Measurements from ENCODE around the gene ATP13A4. TPM values are rescaled to one million over a fixed set of nuclear protein-coding genes. Genes with fewer than 3 reads are reported as not detected.
"Not testable (repeated sequence)": the region's sequence is repeated elsewhere in the genome, so short reads cannot be mapped to it uniquely, and the experiment has no call there.

ATP13A4 gene
- total and polyA plus RNA-seq, 2 experiments from 2014 or later: 5.2 to 14.2 TPM

- TF ChIP-seq EZH2phosphoT487 (IDR thresholded peaks at IDR 0.05; ENCODE audit: low read depth, severe bottlenecking, unreplicated experiment) (no peak), EZH2 (IDR thresholded peaks at IDR 0.05; ENCODE audit: borderline replicate concordance) (no peak)
- TF ChIP-seq, protein P1, sequence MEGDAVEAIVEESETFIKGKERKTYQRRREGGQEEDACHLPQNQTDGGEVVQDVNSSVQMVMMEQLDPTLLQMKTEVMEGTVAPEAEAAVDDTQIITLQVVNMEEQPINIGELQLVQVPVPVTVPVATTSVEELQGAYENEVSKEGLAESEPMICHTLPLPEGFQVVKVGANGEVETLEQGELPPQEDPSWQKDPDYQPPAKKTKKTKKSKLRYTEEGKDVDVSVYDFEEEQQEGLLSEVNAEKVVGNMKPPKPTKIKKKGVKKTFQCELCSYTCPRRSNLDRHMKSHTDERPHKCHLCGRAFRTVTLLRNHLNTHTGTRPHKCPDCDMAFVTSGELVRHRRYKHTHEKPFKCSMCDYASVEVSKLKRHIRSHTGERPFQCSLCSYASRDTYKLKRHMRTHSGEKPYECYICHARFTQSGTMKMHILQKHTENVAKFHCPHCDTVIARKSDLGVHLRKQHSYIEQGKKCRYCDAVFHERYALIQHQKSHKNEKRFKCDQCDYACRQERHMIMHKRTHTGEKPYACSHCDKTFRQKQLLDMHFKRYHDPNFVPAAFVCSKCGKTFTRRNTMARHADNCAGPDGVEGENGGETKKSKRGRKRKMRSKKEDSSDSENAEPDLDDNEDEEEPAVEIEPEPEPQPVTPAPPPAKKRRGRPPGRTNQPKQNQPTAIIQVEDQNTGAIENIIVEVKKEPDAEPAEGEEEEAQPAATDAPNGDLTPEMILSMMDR (IDR thresholded peaks at IDR 0.05; ENCODE audit: poor library complexity): no peak
- Histone ChIP-seq H3K79me2 (no peaks in the 10 kb centered on the region), H2AFZ (no peak overlapping the region), H4K20me1 (ENCODE audit: insufficient read depth, poor library complexity, severe bottlenecking) (no peaks in the 10 kb centered on the region), H3K4me1 (ENCODE audit: insufficient read depth) (no peaks in the 10 kb centered on the region), H3K27me3 (no peaks in the 10 kb centered on the region), H3K9me3 (ENCODE audit: low read depth) (no peaks in the 10 kb centered on the region), H3K4me3 (no peak overlapping the region), H3K9me2 (replicated peaks; ENCODE audit: insufficient read depth) (no peaks in the 10 kb centered on the region), H3K27ac (no peak overlapping the region), H3K4me2 (no peak overlapping the region), H3K36me3 (replicated peaks; ENCODE audit: insufficient read depth, low read depth) (no peaks in the 10 kb centered on the region)
- no peak for DNase-seq (ENCODE audit: low spot score)
- 77% methylated on average over 1 of the region's 1 CpG for WGBS (ENCODE audit: low lambda C conversion rate, missing lambda C conversion rate)
Measured at GRCh38 chr3:193544289-193544688, 10.4 kb downstream of the ATP13A4 start.

DNA sequence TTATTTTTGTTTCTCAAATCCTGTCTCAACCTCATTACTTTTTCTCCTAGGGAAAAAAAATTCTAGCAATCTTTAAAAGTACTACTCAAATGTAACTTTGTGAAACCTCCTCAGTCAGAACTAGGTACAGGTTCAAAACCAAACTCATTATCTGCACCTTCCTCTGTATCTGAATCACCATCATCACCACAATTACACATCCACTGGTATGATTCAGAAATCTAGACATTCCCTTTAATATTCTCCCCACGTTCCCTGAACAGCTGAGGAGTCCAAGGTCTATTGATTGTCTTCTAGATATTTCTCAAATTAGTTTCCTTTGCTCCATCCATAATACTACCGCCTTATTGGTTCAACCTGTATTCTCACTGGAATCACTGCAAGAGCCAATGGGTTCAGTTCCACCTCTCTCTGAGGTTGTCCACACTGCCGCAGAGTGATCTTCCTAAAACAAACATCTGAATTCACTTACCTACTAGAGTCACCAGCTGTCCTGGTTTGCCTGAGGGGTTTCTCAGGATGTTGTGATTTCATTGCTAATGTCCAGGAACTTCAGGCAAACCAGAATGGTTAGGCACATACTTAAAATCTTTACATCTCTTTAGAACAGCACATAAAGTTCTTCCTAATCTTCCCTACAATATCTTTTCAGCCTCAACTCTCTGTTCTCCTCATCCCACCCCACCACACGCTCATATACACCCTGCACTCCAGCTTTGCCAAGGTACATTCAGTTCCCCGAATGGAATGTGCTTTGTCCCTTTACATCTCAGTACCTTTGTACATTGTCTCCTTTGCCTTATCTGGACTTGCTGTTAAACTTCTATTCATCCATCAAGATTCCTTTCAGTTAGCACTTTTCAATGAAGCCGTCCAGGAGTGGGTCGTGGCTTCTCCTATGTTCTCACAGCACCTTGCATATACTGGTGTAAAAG is 24.2 kb downstream of the ATP13A4 start:
- no peaks in the 10 kb centered on the region for H4K20me1 ChIP-seq (ENCODE audit: insufficient read depth, poor library complexity, severe bottlenecking)
- no peaks in the 10 kb centered on the region for H3K9me3 ChIP-seq (ENCODE audit: low read depth)
- no peaks in the 10 kb centered on the region for H3K27me3 ChIP-seq
- no peak overlapping the region for H3K4me2 ChIP-seq
- TF ChIP-seq EZH2phosphoT487 (IDR thresholded peaks at IDR 0.05; ENCODE audit: low read depth, severe bottlenecking, unreplicated experiment): no peak
- no peak overlapping the region for H2AFZ ChIP-seq
- no peaks in the 10 kb centered on the region for H3K9me2 ChIP-seq (replicated peaks; ENCODE audit: insufficient read depth)
- H3K4me3 ChIP-seq: no peak overlapping the region
- H3K79me2 ChIP-seq: no peaks in the 10 kb centered on the region
- 73% methylated on average over 7 of the region's 7 CpGs for WGBS (ENCODE audit: low lambda C conversion rate, missing lambda C conversion rate)
- peak overlapping the region; percentile 39 for H3K27ac ChIP-seq
- DNase-seq (ENCODE audit: low spot score): peak; percentile 17
- H3K4me1 ChIP-seq (ENCODE audit: insufficient read depth): no peaks in the 10 kb centered on the region
- H3K36me3 ChIP-seq (replicated peaks; ENCODE audit: insufficient read depth, low read depth): no peaks in the 10 kb centered on the region

GRCh38 chr3:193526085-193526484 is 28.6 kb downstream of the ATP13A4 start:
- not testable (repeated sequence) for H3K9me3 ChIP-seq (ENCODE audit: low read depth); H3K79me2 ChIP-seq; DNase-seq (ENCODE audit: low spot score); H3K4me2 ChIP-seq; H3K4me3 ChIP-seq; H3K9me2 ChIP-seq (replicated peaks; ENCODE audit: insufficient read depth); H3K4me1 ChIP-seq (ENCODE audit: insufficient read depth); H4K20me1 ChIP-seq (ENCODE audit: insufficient read depth, poor library complexity, severe bottlenecking); H3K27me3 ChIP-seq; H3K27ac ChIP-seq; H3K36me3 ChIP-seq (replicated peaks; ENCODE audit: insufficient read depth, low read depth); H2AFZ ChIP-seq
- 82% methylated on average over 2 of the region's 2 CpGs for WGBS (ENCODE audit: low lambda C conversion rate, missing lambda C conversion rate)

GRCh38 chr3:193522473-193522872 is 32.2 kb downstream of the ATP13A4 start:
- 69% methylated on average over 4 of the region's 4 CpGs for WGBS (ENCODE audit: low lambda C conversion rate, missing lambda C conversion rate)
- H3K9me3 ChIP-seq (ENCODE audit: low read depth): no peaks in the 10 kb centered on the region
- no peaks in the 10 kb centered on the region for H3K79me2 ChIP-seq
- no peaks in the 10 kb centered on the region for H3K4me1 ChIP-seq (ENCODE audit: insufficient read depth)
- no peaks in the 10 kb centered on the region for H4K20me1 ChIP-seq (ENCODE audit: insufficient read depth, poor library complexity, severe bottlenecking)
- no peak overlapping the region for H3K27ac ChIP-seq
- H3K4me3 ChIP-seq: no peak overlapping the region
- no peaks in the 10 kb centered on the region for H3K9me2 ChIP-seq (replicated peaks; ENCODE audit: insufficient read depth)
- TF ChIP-seq EZH2 (IDR thresholded peaks at IDR 0.05; ENCODE audit: borderline replicate concordance): no peak
- no peak for TF ChIP-seq EZH2phosphoT487 (IDR thresholded peaks at IDR 0.05; ENCODE audit: low read depth, severe bottlenecking, unreplicated experiment)
- TF ChIP-seq, protein P1 (IDR thresholded peaks at IDR 0.05; ENCODE audit: poor library complexity): no peak
- no peak for DNase-seq (ENCODE audit: low spot score)
- H3K4me2 ChIP-seq: no peak overlapping the region
- no peaks in the 10 kb centered on the region for H3K27me3 ChIP-seq
- no peak overlapping the region for H2AFZ ChIP-seq
- no peaks in the 10 kb centered on the region for H3K36me3 ChIP-seq (replicated peaks; ENCODE audit: insufficient read depth, low read depth)

Measured in hepatocyte (in vitro differentiated cells).